GM19351 (cell line): ENCODE data around the gene GATC.
"Not testable (repeated sequence)": the region's sequence is repeated elsewhere in the genome, so short reads cannot be mapped to it uniquely, and the experiment has no call there.

ENCODE experiments used
- ATAC-seq: cut with Tn5 transposase; IDR thresholded peaks from one replicate; pipeline ENCODE4 v1.9.1; 2021; ENCODE audit warnings: mild to moderate bottlenecking, moderate library complexity; ENCODE audit not compliant: unreplicated experiment

The GATC gene

DNA sequence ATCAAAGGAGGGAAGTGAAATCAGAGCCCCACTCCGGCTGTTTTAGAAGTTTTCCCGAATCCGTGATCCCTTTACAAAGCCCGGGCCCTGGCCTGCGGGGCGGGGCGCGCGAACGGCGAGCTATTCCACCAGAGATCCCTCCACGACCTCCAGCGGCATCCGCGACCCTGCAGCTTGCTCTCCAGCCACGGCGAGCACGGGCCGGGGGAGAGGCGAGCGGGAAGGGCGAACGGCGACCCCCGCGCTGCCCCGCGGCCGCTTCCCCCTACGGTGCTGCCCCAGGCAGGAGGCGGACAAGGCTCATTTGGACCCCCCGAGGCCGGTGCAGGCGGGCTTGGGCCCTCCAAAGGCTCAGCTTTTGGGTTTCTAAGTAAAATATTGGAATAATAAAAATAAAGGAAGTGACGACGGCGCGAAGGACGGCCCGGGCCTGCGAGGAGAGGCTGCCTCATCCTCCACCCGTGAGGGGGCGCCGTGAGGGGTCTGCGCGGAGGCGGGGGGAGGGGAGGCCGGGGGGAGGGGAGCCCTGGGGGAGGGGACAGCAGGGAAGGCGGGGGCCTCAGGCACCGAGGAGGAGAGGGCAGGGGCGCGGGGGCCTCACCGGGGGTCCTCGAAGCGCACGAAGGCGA, 22.7 kb downstream of the GATC start:
- peak; percentile 29 for ATAC-seq

DNA sequence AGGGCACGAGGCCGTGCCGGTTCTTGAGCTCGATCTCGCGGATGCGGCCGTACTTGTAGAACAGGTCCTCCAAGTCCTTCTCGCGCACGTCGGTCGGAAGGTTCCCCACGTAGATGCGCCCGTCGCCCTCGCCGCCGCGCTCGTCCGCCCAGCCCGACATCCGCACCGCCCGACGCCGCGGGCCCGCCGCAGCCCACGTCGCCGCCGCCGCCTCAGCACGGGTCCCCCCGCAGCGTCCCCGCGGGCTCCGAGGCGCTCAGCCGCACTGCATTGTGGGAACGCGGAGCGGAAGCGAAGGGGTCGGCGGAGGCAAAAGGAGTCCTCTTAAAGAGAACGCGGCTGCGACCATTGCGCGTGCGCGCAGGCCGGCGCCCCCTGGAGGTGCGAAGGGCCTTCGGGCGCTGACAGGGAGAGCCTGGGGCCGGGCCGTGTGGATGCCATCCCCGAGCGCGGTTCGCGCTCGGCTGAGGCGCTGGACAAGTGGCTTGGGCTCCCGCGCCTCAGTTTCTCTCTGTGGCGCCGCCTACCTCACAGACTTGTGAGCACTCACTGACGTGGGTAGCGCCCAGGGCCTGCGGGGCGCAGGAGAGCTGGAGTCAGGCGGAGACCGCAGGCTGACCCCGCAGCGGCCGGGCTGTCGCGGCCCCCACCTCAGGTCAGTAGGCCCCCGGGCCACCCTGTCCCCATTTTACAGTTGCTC, 23.4 kb downstream of the GATC start, which contains the start of gene SRSF9:
SRSF9 (minus strand) TSS at position 299 of the 700 bp plus-strand sequence; CDS start at position 160, 139 bp downstream.
- ATAC-seq: peak; percentile 85

DNA sequence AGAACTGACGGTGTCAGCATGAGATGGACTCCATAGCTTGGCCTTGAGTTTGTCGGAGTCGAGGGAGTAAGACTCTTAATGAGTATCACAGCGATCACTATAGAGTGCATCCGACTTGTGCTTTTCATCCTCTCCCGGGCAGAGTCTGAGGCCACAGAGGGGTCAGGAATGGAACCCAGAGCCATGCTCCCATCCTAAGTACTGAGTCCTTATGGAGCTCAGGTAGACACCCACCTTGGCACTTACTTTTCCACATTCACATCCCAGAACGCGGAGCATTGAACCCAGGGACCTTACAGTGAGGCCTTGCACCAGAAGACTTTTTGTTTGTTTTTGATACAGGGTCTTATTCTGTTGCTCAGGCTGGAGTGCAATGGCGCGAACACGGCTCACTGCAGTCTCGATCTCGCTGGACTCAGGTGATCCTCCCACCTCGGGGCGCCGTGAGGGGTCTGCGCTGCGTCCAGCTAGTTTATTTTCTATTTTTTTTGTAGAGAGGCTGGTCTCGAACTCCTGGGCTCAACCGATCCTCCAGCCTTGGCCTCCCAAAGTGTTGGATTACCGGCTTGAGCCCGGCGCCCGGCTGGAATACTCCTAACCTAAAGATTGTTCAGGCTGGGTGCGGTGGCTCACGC, 24.0 kb downstream of the GATC start:
- peak; percentile 16 for ATAC-seq

DNA sequence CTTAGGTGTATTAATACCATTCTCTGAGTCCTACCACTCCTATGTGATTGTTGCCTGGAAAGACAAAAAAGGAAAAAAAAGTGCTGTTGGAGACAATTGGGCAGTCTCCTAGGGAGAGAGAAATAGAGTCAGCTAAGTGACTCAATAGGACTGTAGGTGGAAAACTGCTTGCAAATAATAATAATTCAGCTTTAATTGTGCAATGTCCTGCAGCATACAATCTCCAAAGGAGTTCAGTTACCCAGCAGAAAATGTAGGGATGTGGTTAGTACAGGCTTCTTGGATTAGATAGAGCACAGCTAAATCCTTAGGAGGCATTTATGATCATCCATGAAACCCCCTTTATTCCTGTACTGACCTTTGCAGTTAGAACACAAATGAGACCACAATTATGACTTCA, 26.3 kb downstream of the GATC start:
- ATAC-seq: no peak

DNA sequence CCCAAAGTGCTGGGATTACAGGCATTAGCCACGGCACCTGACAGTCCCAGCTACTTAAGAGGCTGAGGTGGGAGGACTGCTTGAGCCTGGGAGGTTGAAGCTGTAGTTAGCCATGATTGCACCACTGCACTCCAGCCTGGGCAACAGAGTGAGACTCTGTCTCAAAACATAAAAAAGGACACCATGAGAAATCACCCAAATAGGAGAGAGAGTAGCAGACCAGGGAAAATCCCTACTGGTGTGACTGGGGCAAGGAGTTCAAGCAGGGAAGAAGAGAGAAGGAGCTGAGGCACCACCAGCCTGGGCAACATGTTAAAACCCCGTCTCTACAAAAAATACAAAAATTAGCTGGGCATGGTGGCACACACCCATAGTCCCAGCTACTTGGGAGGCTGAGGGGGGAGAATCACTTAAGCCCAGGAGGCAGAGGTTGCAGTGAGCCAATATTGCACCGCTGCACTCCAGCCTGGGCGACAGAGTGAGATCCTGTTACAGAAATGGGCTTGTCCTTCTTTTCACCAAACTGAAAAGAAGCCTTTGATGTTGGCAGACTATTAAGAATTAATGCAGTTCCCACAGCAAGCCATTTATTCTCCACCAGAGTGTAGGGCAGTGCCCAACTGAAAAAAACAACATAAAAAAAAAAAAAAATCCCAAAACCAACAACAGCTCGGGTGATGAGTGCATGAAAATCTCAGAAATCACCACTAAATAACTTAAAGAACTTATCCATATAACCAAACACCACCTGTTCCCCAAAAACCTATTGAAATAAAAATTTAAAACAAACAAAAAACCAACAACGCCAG, 27.8 kb downstream of the GATC start:
- no peak for ATAC-seq

DNA sequence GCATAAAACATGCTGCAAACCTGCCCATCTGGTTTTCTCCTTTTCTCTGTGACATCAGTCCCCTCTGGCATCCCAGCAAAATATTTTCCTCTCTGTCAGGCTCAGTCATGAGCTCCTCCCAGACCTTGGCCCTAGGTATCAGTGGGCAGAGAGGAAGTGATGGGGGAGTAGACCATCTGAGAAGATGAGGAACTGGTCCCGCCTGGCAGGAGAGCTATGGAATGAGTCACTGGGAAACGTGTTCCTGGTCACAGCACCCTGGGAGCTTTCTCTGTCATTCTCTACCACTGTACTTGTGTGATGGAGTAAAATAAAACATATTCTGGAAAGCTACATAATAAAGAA, 28.3 kb downstream of the GATC start:
- ATAC-seq: no peak

DNA sequence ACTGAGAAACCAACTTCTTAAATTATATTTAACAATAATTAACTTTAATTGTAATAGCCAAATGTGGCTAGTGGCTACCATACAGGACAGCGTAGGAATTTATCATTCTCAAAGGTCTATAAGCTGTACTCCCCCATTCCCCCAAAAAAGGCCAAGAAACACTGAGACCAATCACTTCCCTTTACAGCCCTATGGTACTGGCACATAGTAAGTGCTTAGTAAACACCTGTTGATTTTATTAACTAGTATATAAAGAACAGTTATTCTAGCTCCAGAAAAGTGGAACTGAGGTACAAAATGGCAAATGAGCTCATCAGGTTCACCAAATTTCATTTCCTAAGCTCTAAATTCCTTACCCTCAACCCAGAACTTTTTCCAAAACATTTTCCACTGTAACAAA, 29.4 kb downstream of the GATC start:
- no peak for ATAC-seq

DNA sequence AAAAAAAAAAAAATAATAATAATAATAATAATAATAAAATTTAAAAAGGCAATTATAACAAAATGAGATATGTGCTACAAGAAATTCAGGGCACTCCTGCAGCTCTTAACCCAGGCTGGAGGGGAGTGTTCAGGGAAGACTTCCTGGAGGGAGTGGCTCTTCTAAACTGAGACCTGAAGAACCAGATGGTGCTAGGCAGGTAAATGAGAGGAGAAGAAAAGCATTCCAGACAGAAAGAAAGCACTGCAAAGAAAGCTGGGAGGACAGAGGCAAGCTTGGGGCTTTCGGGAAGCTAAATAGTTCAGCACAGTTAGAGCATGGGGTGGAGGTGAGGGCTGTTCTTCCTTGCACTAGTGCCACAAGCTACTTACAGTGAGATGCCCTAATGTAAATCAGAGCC, 33.2 kb downstream of the GATC start:
- ATAC-seq: no peak

DNA sequence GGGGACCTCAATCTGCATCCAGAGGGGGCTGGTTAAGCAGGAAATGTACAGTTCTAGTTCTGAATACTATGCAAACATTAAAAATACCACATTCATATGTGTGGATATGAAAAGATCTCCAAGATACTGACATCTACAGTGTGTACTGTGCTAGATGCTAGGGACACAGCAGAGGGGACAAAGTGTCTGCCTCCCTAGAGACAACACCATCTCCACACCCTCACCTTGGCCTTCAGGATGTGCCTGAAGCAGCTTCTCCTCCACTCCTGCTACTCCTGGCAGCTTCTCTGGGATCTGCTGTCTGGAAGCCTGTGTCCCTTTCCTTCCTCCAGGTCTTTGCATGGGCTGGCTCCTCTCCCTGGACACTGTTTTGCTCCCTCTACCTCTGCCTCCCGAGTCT, 34.0 kb downstream of the GATC start:
- ATAC-seq: no peak

DNA sequence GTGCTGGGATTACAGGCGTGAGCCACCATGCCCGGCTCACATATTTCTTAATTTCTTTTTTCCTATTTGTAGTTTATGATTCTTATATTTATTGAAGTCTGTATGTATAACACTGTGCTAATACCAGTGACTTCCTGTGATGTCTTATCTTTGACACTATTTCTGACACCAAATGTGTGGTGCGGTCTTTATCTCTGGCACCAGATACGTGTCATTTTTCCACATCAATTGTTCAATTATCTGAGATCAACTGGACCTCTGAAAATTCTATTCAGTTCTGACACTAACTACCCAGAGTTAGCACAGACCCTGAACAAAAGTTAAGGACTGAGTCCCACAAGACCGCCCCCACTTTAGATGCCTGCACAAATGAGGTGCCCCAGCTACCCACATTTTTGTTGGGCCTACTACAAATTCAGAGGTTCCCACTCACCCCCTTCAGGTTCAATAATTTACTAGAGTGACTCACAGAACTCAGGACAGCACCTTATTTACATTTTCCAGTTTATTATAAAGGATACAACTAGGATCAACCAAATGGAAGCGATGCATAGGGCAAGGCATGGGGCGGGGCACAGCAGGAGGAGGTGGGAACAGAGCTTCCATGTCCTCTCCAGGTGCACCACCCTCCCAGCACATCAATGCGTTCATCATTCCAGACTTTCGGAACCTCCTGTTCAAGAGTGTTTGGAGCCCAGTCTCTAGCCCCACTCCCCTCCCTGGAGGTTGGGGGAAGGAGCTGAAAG, 35.0 kb downstream of the GATC start:
- no peak for ATAC-seq

DNA sequence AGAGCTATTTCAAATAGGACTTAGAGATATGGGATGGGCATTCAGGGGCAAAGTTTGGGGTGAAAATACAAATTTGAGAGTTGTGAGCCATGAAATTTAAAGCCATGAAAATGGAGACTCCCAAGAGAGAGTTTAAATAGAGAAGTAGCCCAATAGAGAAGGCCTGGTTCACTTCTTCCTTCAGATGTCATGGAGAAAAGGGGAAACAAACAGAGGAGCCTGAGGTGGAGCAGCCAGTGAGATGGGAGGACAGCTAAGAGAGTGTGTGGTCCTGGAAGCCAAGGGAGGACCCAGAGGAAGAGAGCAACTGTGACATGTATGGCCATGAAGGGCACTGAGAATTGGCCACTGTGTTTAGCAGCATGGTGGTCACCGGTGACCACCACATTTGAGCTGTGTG, 37.4 kb downstream of the GATC start:
- ATAC-seq: no peak

DNA sequence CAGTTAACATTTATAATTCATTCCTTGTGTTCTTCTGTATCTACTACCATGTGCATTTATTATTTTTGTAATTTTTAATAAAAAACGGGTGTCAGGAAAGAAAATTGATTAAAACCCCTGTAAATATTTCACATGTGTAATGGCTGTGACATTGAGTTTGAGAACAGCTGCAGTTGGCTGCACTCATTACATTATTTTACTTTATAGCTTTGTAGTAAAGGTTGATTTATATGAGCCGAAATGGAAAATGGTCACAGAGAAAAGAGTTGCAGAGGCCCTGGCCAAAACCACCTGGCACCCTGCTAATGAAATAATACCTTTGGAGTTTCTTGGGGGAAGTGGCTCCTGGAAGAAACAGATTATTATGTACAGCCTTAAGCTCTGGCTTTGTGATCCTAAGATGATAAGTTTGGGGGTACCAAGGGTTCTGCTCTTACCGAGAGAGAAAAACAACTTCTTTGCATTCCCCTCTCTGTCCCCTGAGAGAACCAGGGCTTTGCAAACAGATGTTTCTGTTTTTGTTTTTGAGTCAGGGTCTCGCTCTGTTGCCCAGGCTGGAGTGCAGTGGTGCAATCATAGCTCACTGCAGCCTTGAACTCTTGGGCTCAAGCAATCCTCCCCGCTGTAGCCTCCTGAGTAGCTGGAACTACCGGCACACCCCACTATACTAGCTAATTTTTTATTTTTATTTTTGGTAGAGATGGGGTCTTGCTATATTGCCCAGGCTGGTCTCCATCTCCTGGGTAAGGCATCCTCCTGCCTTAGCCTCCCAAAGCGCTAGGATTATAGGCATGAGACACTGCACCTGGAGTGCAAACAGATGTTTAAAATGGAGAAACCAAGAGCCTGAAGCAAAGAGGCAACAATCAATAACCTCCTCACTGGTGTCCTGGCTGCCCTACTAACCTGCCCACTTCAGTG, 40.0 kb downstream of the GATC start:
- ATAC-seq: no peak

DNA sequence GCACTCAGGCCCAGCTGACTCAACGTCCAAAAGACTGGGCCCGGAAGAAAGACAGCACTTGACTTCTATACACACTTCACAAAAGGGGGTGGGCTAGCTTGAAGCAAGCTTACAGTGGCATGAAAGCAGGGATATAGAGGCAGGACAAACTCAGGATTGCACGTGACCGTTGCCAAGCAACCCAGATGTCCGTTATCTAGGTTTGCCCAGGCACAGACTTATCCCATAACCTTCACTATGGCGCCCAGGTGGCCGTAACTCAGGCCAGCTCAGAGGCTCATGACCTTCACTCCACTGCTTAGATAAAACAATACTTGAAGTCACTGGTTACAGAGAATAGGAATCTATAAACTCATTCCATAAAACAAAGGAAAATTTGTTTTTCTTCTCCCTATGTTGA, 41.3 kb downstream of the GATC start:
- ATAC-seq: not testable (repeated sequence)

DNA sequence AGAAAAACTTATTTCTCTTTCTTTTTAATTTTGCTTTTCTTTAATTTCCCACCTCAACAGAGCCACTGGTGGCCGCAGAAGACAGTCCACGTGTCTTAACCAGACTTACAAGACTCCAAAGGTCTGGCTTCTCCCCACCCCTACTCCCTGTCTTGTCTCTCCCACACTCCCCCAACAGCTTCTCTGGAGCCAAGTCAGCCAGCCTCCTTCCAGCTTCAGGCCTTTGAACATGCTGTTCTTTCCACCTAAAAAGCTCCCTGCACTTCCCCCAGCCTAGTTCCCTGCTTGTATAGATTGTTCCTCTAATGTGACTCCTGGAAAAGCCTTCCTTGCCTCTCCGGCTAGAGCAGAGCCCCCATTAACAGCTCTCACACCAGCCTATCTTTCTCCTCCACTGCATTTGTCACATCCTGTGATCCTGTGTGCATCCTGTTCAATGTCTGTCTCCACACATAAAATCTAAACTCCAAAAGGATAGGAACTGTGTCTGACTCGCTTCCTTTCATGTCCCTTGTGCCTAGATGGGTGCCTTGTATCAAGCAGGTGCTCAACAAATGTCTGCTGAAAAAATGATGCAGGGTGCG, 41.9 kb downstream of the GATC start:
- no peak for ATAC-seq

DNA sequence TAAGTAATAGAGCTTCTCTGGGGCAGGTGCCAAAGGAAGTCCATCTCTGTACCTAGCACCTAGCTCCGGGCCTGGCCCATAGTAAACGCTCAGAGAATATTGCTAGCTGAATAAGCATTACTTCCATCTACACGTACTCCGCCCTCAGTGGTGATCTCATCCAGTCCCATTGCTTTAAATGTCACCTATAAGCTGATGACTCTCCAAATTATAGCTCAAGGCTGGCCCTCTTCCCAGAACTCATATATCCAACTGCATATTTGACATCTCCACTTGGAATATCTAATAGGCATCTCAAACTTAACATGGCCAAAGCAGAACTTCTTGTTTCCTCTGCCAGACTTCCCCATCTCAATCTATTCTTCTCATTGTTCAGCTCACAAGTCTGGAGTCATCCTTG, 42.8 kb downstream of the GATC start:
- ATAC-seq: no peak

DNA sequence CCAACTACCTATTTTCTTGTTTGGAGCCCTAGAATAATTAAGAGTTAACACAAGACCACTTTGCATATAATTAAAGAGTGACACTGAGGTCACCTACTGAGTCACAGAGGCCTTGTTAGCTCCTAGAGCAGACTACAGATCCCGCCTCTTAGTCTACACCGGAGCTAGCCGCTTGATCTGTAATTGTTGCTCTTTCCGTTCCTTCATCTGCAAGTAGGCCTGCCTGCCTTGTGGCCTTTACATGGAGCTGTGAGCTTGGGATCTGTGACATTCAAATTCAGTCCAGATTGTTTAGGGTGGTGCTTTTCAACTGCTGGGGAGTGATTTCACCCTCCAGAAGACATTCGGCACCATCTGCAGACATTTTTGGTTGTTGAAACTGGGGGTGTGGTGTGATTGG, 44.1 kb downstream of the GATC start:
- ATAC-seq: no peak

DNA sequence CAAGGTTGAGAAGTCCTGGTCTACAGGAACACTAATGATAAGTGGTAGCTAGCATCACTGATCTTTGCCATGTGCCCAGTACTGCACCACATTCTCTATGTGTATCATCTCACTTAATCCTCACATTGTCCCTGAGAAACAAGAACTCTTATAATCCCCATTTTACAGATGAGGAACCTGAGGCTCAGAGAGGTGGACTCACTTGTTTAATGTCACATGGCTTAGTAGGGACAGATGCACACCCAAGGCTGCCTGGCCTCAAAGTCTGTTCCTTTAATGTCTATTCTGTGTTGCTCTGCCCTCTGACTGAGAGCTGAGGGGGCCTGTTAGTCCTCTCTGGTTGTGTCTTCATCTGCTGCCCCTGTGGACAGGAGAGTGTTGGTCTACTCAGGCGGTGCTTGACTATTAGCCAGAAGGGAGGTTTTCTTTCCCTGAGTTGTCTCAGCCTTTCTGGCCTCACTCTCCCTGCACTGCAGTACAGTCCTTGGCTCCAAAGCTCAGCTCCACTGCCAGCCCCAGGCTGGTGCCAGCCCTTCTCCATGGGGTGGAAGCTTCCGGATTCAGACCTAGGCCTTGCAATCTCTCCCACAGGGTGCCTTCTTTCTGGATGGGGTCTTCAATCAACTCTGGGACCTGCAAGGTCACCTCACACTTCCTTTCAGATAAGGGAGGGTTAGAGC, 44.7 kb downstream of the GATC start:
- ATAC-seq: no peak

DNA sequence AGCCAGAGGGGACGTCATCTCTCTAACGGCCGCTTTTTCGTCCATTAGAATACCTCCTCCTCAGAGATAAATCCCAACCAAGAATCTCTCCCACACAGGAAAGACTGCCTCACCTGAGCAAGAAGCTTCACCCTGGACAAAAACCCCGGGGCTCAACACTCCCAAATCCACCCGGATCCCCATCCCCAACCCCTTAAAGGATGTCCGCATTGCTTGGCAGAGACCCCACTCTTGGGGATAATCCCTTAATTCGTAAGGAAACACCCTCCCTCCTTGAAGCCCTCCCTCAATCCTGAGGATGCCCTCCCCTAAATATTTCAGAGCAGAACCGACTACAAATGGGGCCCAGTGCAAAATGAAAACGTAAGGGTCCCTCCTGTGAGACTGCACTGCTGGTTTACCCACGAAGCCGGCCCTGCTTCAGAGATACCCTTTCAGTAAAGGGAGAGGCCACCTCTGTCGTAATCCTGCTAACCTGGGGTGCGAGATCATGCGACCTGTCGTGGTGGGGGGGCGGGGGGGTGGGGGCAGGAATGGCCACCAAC, 49.0 kb downstream of the GATC start:
- no peak for ATAC-seq
